Astrocyte of the cerebellum (primary cell): ENCODE measurements around the gene SCRN1.

Source experiments
- DNase-seq: peaks from one replicate; pipeline ENCODE4 v3.0.0-alpha.2; 2011; ENCODE audit warnings: low read depth
- H3K4me3 ChIP-seq: 2 replicates; pipeline ENCODE4 v1.5.1; 2011; ENCODE audit warnings: mild to moderate bottlenecking, low read depth, low read length, moderate library complexity
- CTCF ChIP-seq: IDR thresholded peaks from 2 replicates; pipeline ENCODE4 v1.5.1; 2012; ENCODE audit warnings: low read length, low read depth, moderate library complexity, mild to moderate bottlenecking; ENCODE audit errors: missing control alignments
- in situ Hi-C: cut with HindIII; loops from 2 replicates; pipeline ENCODE4 v1.10.0; 2017; ENCODE audit warnings: low sequenced_read_pairs

SCRN1 gene

GRCh38 chr7:29886827-29887226, 102.8 kb downstream of the SCRN1 start:
- no peak overlapping the region for H3K4me3 ChIP-seq
- no peak for DNase-seq
- in situ Hi-C loops = no loop called here
- no peak for TF ChIP-seq CTCF

- TF ChIP-seq CTCF = no peak
- no peak overlapping the region for H3K4me3 ChIP-seq
- no peak for DNase-seq
- in situ Hi-C loops = no loop called here
Measured at GRCh38 chr7:29885626-29886025, 104.0 kb downstream of the SCRN1 start.

- DNase-seq = no peak
- peak overlapping the region; percentile 18 for H3K4me3 ChIP-seq
- no peak for TF ChIP-seq CTCF
- in situ Hi-C loops = no loop called here
Measured at GRCh38 chr7:29884399-29885272, 105.0 kb downstream of the SCRN1 start.

GRCh38 chr7:29883462-29884398, 105.9 kb downstream of the SCRN1 start:
- in situ Hi-C loops = no loop called here
- no peak for DNase-seq
- no peak for TF ChIP-seq CTCF
- H3K4me3 ChIP-seq = peak overlapping the region; percentile 18

- no peak overlapping the region for H3K4me3 ChIP-seq
- TF ChIP-seq CTCF = no peak
- no peak for DNase-seq
- in situ Hi-C loops = no loop called here
Measured at GRCh38 chr7:29882481-29882880, 107.1 kb downstream of the SCRN1 start.

- no peak for TF ChIP-seq CTCF
- in situ Hi-C loops = no loop called here
Measured at GRCh38 chr7:29881724-29882123, 107.9 kb downstream of the SCRN1 start.

More at GRCh38 chr7:29881724-29882123, 107.9 kb downstream of the SCRN1 start:
- DNase-seq = no peak
- H3K4me3 ChIP-seq = no peak overlapping the region
